ENCODE results near the gene CCDC91. TPM values are rescaled to one million over a fixed set of nuclear protein-coding genes. Genes with fewer than 3 reads are reported as not detected.

The CCDC91 gene
- total and polyA plus RNA-seq, 2 donors from 2014 or later: 17.5 to 35.7 TPM

- Histone ChIP-seq H3K36me3 (ENCODE audit: control insufficient read depth in 2 of 3, insufficient read depth in 3 of 3, low read length in 3 of 3) (no peaks in the 10 kb centered on the region), H3K9ac (ENCODE audit: low read length in 3 of 3) (no peak overlapping the region), H3K27me3 (ENCODE audit: control insufficient read depth, insufficient read depth, low read length) (no peaks in the 10 kb centered on the region), H3K27ac (ENCODE audit: low read depth in 2 of 2, low read length in 2 of 2) (no peak overlapping the region), H3K4me1 (ENCODE audit: control insufficient read depth in 2 of 3, insufficient read depth in 2 of 3, low read depth in 1 of 3, low read length in 3 of 3) (no peaks in the 10 kb centered on the region), H3K4me3 (ENCODE audit: low read length in 3 of 3) (no peak overlapping the region), H3K9me3 (ENCODE audit: control insufficient read depth in 2 of 3, insufficient read depth in 1 of 3, low read length in 3 of 3) (no peaks in the 10 kb centered on the region)
- intact Hi-C loops (cut with DNase I): no loop called here
- no peak for FAIRE-seq
- TF ChIP-seq CTCF (IDR thresholded peaks at IDR 0.05; ENCODE audit: borderline replicate concordance, extremely low read depth, insufficient read depth): no peak
- no peak for DNase-seq
These were observed 223.3 kb downstream of the CCDC91 start for GRCh38 chr12:28413460-28414109.

GRCh38 chr12:28415755-28416154 lies 225.5 kb downstream of the CCDC91 start:
- H3K36me3 ChIP-seq (ENCODE audit: control insufficient read depth in 2 of 3, insufficient read depth in 3 of 3, low read length in 3 of 3): no peaks in the 10 kb centered on the region
- no peak overlapping the region for H3K27ac ChIP-seq (ENCODE audit: low read depth in 2 of 2, low read length in 2 of 2)
- TF ChIP-seq CTCF (IDR thresholded peaks at IDR 0.05; ENCODE audit: borderline replicate concordance, extremely low read depth, insufficient read depth): no peak
- no peaks in the 10 kb centered on the region for H3K27me3 ChIP-seq (ENCODE audit: control insufficient read depth, insufficient read depth, low read length)
- intact Hi-C loops (cut with DNase I): no loop called here
- H3K4me3 ChIP-seq (ENCODE audit: low read length in 3 of 3): no peak overlapping the region
- H3K9ac ChIP-seq (ENCODE audit: low read length in 3 of 3): no peak overlapping the region
- DNase-seq (no peak), FAIRE-seq (no peak)
- H3K9me3 ChIP-seq (ENCODE audit: control insufficient read depth in 2 of 3, insufficient read depth in 1 of 3, low read length in 3 of 3): no peaks in the 10 kb centered on the region
- no peaks in the 10 kb centered on the region for H3K4me1 ChIP-seq (ENCODE audit: control insufficient read depth in 2 of 3, insufficient read depth in 2 of 3, low read depth in 1 of 3, low read length in 3 of 3)

- DNase-seq (no peak), FAIRE-seq (no peak)
- TF ChIP-seq CTCF (IDR thresholded peaks at IDR 0.05; ENCODE audit: borderline replicate concordance, extremely low read depth, insufficient read depth): no peak
- Histone ChIP-seq H3K4me1 (ENCODE audit: control insufficient read depth in 2 of 3, insufficient read depth in 2 of 3, low read depth in 1 of 3, low read length in 3 of 3) (peaks cover 0 to 5% (median 0%) of the 10 kb centered on the region in 3 donors), H3K36me3 (ENCODE audit: control insufficient read depth in 2 of 3, insufficient read depth in 3 of 3, low read length in 3 of 3) (no peaks in the 10 kb centered on the region), H3K27ac (ENCODE audit: low read depth in 2 of 2, low read length in 2 of 2) (no peak overlapping the region), H3K9me3 (ENCODE audit: control insufficient read depth in 2 of 3, insufficient read depth in 1 of 3, low read length in 3 of 3) (no peaks in the 10 kb centered on the region), H3K4me3 (ENCODE audit: low read length in 3 of 3) (no peak overlapping the region), H3K9ac (ENCODE audit: low read length in 3 of 3) (no peak overlapping the region), H3K27me3 (ENCODE audit: control insufficient read depth, insufficient read depth, low read length) (no peaks in the 10 kb centered on the region)
- intact Hi-C loops (cut with DNase I): no loop called here
These were observed 231.1 kb downstream of the CCDC91 start for GRCh38 chr12:28421374-28421773.

All from kidney (tissue), 14 donors.